Suprapubic skin (tissue), 4 donors: Measurements from ENCODE around the gene PSME3IP1.

Source experiments
- CTCF ChIP-seq, 2 donors: fragments of 200-600 bp in 1 of 2; fragments of 450-650 bp in 1 of 2; sonication (generic) in 1 of 2; IDR thresholded peaks; one replicate each; pipeline ENCODE4 v1.5.1; 2016 to 2019; ENCODE audit warnings: antibody characterized with exemption in 2 of 2, mild to moderate bottlenecking in 1 of 2, moderate library complexity in 1 of 2
- EP300 ChIP-seq: sonication (generic); formaldehyde crosslinking; IDR thresholded peaks from one replicate; pipeline ENCODE4 v1.6.1; 2017; ENCODE audit warnings: antibody characterized with exemption
- POLR2AphosphoS5 ChIP-seq, 3 donors: sonication (generic); formaldehyde crosslinking; IDR thresholded peaks; one replicate each; pipeline ENCODE4 v1.6.1; 2017; ENCODE audit warnings: antibody characterized with exemption in 3 of 3

GRCh38 chr16:57146735-57147134 lies 39.1 kb downstream of the PSME3IP1 start:
- no peak for TF ChIP-seq CTCF (IDR thresholded peaks at IDR 0.05)
- no peak for TF ChIP-seq EP300
- no peak for TF ChIP-seq POLR2AphosphoS5 (IDR thresholded peaks at IDR 0.05)
